Motor neuron (in vitro differentiated cells): ENCODE data around the gene CCL24. TPM values are rescaled to one million over a fixed set of nuclear protein-coding genes. Genes with fewer than 3 reads are reported as not detected.

Experiments used
- ATAC-seq, 8 experiments: fragments of 200-7000 bp; cut with Tn5 transposase; replicated peaks in 6 of 8; 2 replicates each; pipeline ENCODE4 v1.8.0; 2021; ENCODE audit warnings: mild to moderate bottlenecking in 8 of 8, moderate library complexity in 8 of 8
- H3K27ac ChIP-seq, 2 donors: fragments of 250-450 bp; sonication (Bioruptor Pico); 2 replicates each; pipeline ENCODE4 v1.9.0; 2021; ENCODE audit warnings: antibody characterized with exemption in 2 of 2, mild to moderate bottlenecking in 2 of 2, moderate library complexity in 1 of 2
- H3K4me1 ChIP-seq, 2 donors: fragments of 250-450 bp; sonication (Bioruptor Pico); replicated peaks in 1 of 2; 2 replicates each; pipeline ENCODE4 v1.6.1; 2021; ENCODE audit warnings: antibody characterized with exemption in 2 of 2, mild to moderate bottlenecking in 2 of 2, moderate library complexity in 1 of 2
- H3K4me3 ChIP-seq, 5 donors: fragments of 250-450 bp; sonication (Bioruptor Pico); 2 replicates each; pipeline ENCODE4 v1.9.0; 2021; ENCODE audit warnings: antibody characterized with exemption in 5 of 5, mild to moderate bottlenecking in 5 of 5, moderate library complexity in 4 of 5
- WGBS, 10 experiments: fragments of 450-650 bp; shearing (Covaris generic); methylation state at CpG; one replicate each; pipeline ENCODE4 v1.0.0; 2022; 5-methylcytosine and 5-hydroxymethylcytosine counted together
- in situ Hi-C, 9 experiments: fragments of 400-800 bp; cut with MboI; loops; one replicate each; pipeline ENCODE4 v1.15.0; 2021; ENCODE audit warnings: low sequenced_read_pairs in 9 of 9, low pct_unique_long_range_greater_than_20kb in 2 of 9; ENCODE audit not compliant: unreplicated experiment in 9 of 9
- total RNA-seq, 8 experiments: library from RNA; unstranded; fragments of 300-600 nt; gene quantifications; 2 replicates each; pipeline versions ENCODE4 v1.2.3 to v1.2.4, GENCODE V29; 2022

CCL24 gene
- total RNA-seq, 8 experiments from 2014 or later: not detected

GRCh38 chr7:75814407-75814947 lies 871 bp upstream of the CCL24 start:
- Histone ChIP-seq H3K4me1 (no peaks in the 10 kb centered on the region), H3K4me3 (no peak overlapping the region), H3K27ac (no peak overlapping the region)
- in situ Hi-C loops: no loop called here
- no peak for ATAC-seq
- 24 to 77% (median 60%) methylated on average over 1 to 11 of the region's 13 CpGs; no CpG with 5 or more reads in 3 of the 10 experiments for WGBS, 10 experiments

- in situ Hi-C loops: no loop called here
- Histone ChIP-seq H3K4me3 (no peak overlapping the region), H3K27ac (no peak overlapping the region), H3K4me1 (no peaks in the 10 kb centered on the region)
- WGBS, 10 experiments: 20 to 85% (median 60%) methylated on average over 1 to 2 of the region's 3 CpGs; no CpG with 5 or more reads in 7 of the 10 experiments
- no peak for ATAC-seq
Observed at GRCh38 chr7:75813084-75813483, 522 bp downstream of the CCL24 start.

- Histone ChIP-seq H3K4me3 (no peak overlapping the region), H3K27ac (no peak overlapping the region), H3K4me1 (no peaks in the 10 kb centered on the region)
- no peak for ATAC-seq
- WGBS, 10 experiments: 30 to 87% (median 80%) methylated on average over 1 to 7 of the region's 11 CpGs; no CpG with 5 or more reads in 1 of the 10 experiments
- in situ Hi-C loops: no loop called here
Observed at GRCh38 chr7:75811894-75812678, 1.5 kb downstream of the CCL24 start.

- Histone ChIP-seq H3K4me3 (no peak overlapping the region), H3K4me1 (no peaks in the 10 kb centered on the region), H3K27ac (no peak overlapping the region)
- in situ Hi-C loops: no loop called here
- 14 to 100% (median 74%) methylated on average over 2 to 6 of the region's 6 CpGs; no CpG with 5 or more reads in 1 of the 10 experiments for WGBS, 10 experiments
- ATAC-seq: no peak
Observed at GRCh38 chr7:75809396-75809795, 4.2 kb downstream of the CCL24 start.

GRCh38 chr7:75808106-75808505 lies 5.5 kb downstream of the CCL24 start:
- in situ Hi-C loops: no loop called here
- H3K4me1 ChIP-seq: no peaks in the 10 kb centered on the region
- H3K27ac ChIP-seq: no peak overlapping the region
- 58 to 100% (median 80%) methylated on average over 2 to 4 of the region's 6 CpGs; no CpG with 5 or more reads in 1 of the 10 experiments for WGBS, 10 experiments
- H3K4me3 ChIP-seq: no peak overlapping the region
- no peak for ATAC-seq

GRCh38 chr7:75807452-75807851 lies 6.2 kb downstream of the CCL24 start:
- Histone ChIP-seq H3K4me1 (no peaks in the 10 kb centered on the region), H3K4me3 (no peak overlapping the region), H3K27ac (no peak overlapping the region)
- WGBS, 10 experiments: 40 to 100% (median 83%) methylated on average over 1 to 6 of the region's 9 CpGs; no CpG with 5 or more reads in 1 of the 10 experiments
- in situ Hi-C loops: no loop called here
- no peak for ATAC-seq

GRCh38 chr7:75806560-75807307 lies 6.9 kb downstream of the CCL24 start:
- H3K27ac ChIP-seq: no peak overlapping the region
- in situ Hi-C loops: no loop called here
- WGBS, 10 experiments: 20 to 100% (median 60%) methylated on average over 1 to 4 of the region's 4 CpGs; no CpG with 5 or more reads in 1 of the 10 experiments
- no peak for ATAC-seq
- no peaks in the 10 kb centered on the region for H3K4me1 ChIP-seq
- H3K4me3 ChIP-seq: no peak overlapping the region

GRCh38 chr7:75804705-75805104 lies 8.9 kb downstream of the CCL24 start:
- no peaks in the 10 kb centered on the region for H3K4me1 ChIP-seq
- no peak for ATAC-seq
- in situ Hi-C loops: no loop called here
- H3K4me3 ChIP-seq: no peak overlapping the region
- H3K27ac ChIP-seq: no peak overlapping the region
- 50 to 100% (median 83%) methylated on average over 1 to 5 of the region's 5 CpGs; no CpG with 5 or more reads in 1 of the 10 experiments for WGBS, 10 experiments

- Histone ChIP-seq H3K4me1 (no peaks in the 10 kb centered on the region), H3K4me3 (no peak overlapping the region), H3K27ac (no peak overlapping the region)
- 67 to 100% (median 83%) methylated on average over 1 to 2 of the region's 2 CpGs; no CpG with 5 or more reads in 5 of the 10 experiments for WGBS, 10 experiments
- no peak for ATAC-seq
- in situ Hi-C loops: no loop called here
Observed at GRCh38 chr7:75804004-75804403, 9.6 kb downstream of the CCL24 start.

GRCh38 chr7:75802552-75802821 lies 11.1 kb downstream of the CCL24 start:
- Histone ChIP-seq H3K4me3 (no peak overlapping the region), H3K27ac (no peak overlapping the region), H3K4me1 (no peaks in the 10 kb centered on the region)
- in situ Hi-C loops: no loop called here
- 60 to 100% (median 91%) methylated on average over 1 to 5 of the region's 5 CpGs for WGBS, 10 experiments
- ATAC-seq: peak in 1 of 8 experiments; percentile 50

- no peak for ATAC-seq
- in situ Hi-C loops: no loop called here
- no peak overlapping the region for H3K27ac ChIP-seq
- WGBS, 10 experiments: 57 to 100% (median 79%) methylated on average over 1 to 4 of the region's 4 CpGs; no CpG with 5 or more reads in 3 of the 10 experiments
- H3K4me1 ChIP-seq: no peaks in the 10 kb centered on the region
- no peak overlapping the region for H3K4me3 ChIP-seq
Observed at GRCh38 chr7:75798770-75799169, 14.8 kb downstream of the CCL24 start.

- in situ Hi-C loops: no loop called here
- ATAC-seq: no peak
- 59 to 100% (median 76%) methylated on average over 1 to 6 of the region's 6 CpGs; no CpG with 5 or more reads in 3 of the 10 experiments for WGBS, 10 experiments
Observed at GRCh38 chr7:75796420-75796819, 17.2 kb downstream of the CCL24 start.

GRCh38 chr7:75795831-75796285 lies 17.7 kb downstream of the CCL24 start:
- Histone ChIP-seq H3K4me1 (no peaks in the 10 kb centered on the region), H3K27ac (no peak overlapping the region), H3K4me3 (no peak overlapping the region)
- ATAC-seq: no peak
- in situ Hi-C loops: no loop called here
- WGBS, 10 experiments: 17 to 82% (median 68%) methylated on average over 2 to 8 of the region's 9 CpGs; no CpG with 5 or more reads in 1 of the 10 experiments

More at GRCh38 chr7:75796420-75796819, 17.2 kb downstream of the CCL24 start:
- Histone ChIP-seq H3K4me1 (no peaks in the 10 kb centered on the region), H3K4me3 (no peak overlapping the region), H3K27ac (no peak overlapping the region)
